HG03135 (cell line): ENCODE results near the gene LMNTD1.
"Not testable (repeated sequence)": the region's sequence is repeated elsewhere in the genome, so short reads cannot be mapped to it uniquely, and the experiment has no call there.

Experiments used
- ATAC-seq: cut with Tn5 transposase; IDR thresholded peaks from one replicate; pipeline ENCODE4 v1.9.1; 2021; ENCODE audit warnings: mild to moderate bottlenecking, moderate library complexity; ENCODE audit not compliant: unreplicated experiment

LMNTD1 gene

DNA sequence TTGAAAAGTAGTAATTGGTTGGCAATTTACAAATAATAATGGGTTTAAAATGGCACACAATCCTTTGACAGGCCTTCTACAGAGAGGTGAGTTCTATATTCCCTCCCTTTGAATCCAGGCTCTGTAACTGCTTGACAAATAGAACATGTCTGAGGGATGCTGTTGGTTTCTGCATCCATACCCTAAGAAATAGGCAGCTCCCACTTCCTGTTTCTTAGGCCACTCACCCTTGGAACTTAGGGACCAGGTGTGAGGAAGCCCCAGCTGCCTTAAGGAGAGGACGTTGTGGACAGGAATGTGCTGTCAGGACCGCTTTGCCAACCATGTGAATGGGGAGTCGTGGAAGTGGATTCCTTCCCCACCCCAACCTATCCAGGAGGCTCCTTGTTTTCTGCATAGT lies 59.4 kb downstream of the LMNTD1 start:
- no peak for ATAC-seq

DNA sequence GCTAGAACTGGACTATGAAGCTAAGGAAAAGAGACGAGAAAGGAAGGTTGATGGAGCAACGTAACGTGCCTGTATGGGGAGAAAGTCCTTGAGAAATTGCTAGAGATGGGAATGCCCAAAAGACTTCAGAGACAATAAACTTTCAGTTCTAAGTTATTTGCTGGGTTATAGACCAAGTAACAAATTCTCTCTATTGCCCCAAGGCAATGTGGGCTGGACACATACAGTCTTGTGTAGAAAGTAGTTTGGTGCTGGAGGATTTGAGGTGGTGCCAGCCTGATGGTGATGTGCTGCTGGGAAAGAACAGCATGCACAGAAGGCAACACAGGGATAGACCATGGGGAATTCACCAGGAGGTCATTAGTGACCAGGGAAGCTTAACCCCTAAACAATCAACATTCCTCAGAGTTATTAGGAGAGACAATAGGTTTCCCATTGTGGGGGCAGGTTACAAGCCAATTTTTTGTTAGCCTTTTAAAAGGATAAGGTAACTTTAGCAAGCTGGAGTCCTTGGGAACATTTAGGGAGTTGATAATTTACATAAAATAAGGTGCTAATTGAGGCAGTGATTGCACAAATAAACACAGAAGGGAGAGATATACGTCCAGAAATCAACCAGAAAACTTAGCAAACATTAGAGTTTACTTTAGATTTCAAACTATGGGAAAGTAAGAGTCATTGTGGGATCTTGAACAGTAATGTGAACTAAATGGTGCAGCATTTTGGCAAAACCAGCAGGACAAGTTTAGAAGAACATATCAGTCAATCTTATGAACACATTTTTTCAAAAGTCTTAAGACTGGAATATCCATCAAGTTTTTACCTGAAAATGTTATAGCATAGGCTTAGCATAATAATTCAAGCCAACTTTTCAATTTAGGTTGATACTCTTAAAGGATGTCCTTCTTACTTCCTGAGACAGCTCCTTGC lies 61.4 kb downstream of the LMNTD1 start:
- no peak for ATAC-seq

DNA sequence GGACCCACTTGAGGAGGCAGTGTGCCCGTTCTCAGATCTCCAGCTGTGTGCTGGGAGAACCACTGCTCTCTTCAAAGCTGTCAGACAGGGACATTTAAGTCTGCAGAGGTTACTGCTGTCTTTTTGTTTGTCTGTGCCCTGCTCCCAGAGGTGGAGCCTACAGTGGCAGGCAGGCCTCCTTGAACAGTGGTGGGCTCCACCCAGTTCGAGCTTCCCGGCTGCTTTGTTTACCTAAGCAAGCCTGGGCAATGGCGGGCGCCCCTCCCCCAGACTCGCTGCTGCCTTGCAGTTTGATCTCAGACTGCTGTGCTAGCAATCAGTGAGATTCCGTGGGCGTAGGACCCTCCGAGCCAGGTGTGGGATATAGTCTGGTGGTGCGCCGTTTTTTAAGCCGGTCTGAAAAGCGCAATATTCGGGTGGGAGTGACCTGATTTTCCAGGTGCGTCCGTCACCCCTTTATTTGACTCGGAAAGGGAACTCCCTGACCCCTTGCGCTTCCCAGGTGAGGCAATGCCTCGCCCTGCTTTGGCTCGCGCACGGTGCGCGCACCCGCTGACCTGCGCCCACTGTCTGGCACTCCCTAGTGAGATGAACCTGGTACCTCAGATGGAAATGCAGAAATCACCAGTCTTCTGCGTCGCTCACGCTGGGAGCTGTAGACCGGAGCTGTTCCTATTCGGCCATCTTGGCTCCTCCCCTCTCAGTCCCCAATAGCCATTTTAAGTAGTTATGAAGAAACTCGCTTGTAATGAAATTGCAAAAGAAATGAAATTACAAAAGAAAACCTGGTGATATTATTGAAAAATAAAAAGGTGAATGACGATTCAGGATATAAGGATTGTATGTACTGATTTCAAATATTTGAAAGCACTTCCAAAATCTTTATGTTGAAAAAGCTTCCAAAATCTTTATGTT lies 63.9 kb downstream of the LMNTD1 start:
- not testable (repeated sequence) for ATAC-seq

DNA sequence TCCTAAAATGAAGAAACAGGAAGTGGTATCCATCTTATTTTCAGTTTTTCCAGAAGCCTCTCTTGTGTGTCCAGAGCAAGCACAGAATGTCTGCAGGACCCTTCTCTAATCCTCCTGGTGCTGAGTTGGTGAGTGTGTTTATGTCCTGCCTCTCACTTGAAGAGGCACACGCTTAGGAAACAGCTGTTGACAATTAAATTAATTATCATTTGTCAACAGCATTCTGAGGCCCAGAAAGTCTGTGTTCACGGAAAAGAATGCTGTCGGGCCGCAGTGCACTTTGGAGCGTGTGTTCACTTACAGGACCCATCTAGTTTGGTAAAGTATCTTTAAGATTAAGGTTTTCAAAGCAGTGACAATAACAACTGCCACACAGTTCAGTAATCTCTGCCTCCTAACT lies 70.5 kb downstream of the LMNTD1 start:
- no peak for ATAC-seq

DNA sequence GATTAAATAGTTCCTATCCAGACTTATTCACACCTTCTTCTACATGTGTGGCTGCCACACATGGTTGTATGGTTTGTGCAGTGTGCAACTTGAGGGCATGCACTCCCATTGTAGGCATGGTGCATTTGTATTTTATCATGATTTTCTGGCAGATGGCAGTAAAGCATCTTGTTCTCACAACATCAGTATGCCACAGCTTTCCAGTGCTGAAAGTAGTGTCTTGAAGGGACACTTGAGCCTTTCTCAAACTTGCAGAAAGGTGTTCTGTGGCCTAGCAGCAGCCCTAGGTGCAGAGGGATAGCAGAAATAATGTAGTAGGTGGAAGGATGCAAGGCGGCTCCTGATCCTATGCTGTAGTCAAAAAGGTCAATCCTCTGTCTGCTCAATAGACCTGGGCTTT lies 72.9 kb downstream of the LMNTD1 start:
- ATAC-seq = no peak

DNA sequence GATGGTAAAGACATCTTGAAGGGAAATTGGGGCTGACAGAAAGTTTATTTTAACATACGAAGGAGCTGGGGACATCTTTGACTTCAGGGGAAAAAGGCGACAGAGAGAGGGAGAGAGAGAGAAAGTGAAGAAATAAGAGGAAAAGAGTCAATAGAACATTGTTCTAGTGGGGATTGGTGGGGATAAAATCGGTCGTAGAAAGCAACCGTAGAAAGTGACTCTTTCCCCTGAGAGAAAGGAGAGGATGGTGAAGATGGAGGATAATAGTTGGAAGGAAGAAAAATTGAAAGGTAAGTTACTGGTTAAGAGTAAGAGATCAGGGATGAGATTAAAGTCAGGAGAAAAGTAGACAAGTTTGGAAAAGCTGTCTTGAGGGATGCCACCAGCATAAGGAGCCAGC lies 75.9 kb downstream of the LMNTD1 start:
- ATAC-seq = no peak

DNA sequence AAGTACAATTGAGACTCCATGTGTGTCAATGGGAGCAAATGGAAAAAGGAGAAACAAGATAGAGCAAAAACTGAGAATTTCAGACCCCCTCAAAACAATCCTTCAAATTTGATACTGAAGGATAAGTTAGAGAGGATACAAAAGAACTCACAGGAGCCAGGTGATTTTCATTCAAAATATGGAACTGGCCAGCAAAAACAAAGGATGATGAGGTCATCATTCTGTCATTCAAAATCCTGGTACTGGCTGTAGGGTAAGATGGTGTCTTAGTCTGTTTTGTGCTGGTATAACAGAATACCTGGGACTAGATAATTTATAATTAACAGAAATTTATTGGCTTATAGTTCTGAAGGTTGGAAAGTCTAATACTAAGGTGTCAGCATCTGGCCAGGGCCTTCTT lies 80.6 kb downstream of the LMNTD1 start:
- no peak for ATAC-seq

DNA sequence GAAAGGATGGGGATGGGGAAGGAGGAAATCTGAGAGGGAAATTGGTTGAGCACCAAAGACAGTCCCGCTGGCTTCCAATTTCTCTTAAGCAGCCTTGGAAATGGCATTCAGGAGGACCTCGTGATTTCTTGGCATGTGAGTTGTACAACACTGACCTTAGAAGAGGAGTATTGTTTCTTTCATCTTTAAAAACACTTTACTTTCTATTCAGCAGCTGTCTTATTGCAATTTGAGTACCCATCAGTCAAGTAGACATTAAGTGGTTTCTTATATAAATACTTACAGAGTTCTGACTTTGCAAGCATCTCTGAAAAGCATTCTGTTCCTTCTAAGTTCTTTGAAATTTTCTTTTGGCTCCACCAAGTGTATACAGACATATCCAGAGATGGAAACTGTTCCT lies 83.2 kb downstream of the LMNTD1 start:
- no peak for ATAC-seq

DNA sequence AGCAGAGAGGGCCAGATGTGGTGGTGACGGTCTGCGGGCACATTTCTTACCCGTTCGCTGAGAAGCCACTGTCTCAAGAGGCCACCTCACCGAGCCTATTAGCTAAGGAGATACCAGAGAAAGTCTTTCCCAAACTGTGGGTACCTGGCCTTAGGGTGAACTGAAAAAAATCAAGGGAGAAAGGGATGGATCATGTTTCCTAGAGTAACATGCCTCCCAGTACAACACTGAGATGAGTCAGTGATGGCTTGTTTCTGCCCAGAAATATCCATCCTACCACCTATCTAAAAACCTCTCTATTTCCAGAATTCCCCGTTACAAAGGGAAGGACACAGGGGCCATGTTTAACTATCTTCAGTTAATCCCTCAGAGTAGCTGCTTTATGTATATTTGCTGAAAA lies 83.7 kb downstream of the LMNTD1 start:
- no peak for ATAC-seq

DNA sequence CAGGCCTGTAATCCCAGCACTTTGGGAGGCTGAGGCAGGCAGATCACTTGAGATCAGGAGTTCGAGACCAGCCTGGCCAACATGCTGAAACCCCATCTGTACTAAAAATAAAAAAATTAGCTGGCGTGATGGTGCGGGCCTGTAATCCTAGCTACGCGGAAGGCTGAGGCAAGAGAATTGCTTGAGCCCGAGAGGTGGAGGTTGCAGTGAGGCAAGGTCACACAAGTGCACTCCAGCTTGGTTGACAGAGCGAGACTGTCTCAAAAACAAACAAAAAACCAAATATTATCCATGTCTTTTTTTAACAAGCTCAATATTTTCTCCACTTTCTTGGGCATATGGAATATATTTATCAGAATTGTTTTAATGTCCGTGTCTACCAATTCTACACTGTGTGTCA lies 89.6 kb downstream of the LMNTD1 start:
- ATAC-seq = no peak

DNA sequence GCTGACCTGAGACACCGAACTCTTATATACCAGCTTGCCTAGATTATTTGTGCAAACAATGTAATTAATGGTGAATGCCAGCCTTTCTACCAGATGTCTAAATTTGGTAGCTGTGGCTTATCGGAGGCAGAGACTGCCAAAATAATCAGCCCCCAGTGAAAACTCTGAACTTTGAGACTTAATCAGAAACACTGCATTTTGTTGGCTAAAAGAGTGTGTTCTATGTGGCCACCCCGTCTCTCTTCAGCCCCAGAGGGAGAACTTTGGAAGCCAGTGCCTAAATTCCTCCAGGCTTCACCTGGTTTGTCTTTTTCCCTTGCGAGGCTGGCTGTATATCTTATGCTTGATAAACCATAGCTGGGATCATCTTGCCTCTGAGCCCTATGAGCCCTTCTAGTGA lies 90.1 kb downstream of the LMNTD1 start:
- ATAC-seq = no peak

DNA sequence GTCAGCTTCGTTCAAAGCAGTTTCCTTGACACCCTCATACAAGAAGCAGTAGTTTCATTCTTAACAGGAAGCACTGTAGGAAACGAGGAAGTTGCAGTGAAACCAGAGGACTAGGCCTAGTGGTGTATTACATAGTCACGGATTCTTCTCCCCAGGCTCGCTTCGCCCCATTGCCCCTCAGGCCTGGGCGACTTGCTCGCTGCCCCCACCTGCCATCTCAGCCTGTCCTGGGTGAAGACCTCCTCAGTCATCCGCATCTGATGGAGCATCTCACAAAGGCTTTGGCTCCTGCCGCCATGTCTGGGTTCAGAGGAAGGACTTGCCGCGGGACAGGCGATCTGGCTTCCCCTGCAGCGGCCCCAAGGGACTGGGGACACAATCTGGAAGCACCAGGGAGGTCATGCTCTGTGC lies 93.5 kb downstream of the LMNTD1 start:
- ATAC-seq = peak; percentile 92

DNA sequence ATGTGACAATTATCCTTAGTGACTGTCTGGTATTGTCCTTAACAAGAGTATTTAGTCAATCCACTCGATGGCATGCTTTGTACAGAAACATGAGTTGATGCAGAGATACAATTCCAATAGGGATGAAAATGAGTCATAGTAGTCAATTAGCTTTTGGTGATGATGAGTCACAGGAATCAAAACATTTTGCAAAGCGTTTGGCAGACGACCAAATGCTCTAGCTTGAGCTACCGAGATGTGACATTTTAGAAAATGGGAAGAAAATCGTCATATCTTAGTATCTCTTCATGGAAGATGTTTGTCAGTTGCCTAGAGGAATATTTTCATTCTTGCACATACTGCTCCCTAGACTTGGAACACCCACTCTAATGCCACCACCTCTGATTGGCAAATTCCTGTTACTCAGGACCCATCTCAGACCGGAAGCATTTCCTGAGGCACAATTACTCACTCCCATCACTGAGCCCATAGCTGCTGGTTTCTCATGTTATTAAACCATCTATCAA lies 95.0 kb downstream of the LMNTD1 start:
- no peak for ATAC-seq

DNA sequence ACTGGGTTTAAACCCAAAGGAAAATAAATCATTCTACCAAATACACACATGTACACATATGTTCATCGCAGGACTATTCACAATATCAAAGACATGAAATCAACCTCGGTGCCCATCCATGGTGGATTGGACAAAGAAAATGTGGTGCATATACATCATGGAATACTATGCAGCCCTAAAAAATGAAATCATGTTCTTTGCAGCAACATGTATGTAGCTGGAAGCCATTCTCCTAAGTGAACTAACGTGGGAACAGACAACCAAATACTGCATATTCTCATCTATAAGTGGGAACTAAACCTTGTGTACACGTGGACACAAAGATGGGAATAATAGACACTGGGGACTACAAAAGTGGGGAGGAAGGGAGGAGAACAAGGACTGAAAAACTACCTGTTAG lies 96.6 kb downstream of the LMNTD1 start:
- no peak for ATAC-seq

DNA sequence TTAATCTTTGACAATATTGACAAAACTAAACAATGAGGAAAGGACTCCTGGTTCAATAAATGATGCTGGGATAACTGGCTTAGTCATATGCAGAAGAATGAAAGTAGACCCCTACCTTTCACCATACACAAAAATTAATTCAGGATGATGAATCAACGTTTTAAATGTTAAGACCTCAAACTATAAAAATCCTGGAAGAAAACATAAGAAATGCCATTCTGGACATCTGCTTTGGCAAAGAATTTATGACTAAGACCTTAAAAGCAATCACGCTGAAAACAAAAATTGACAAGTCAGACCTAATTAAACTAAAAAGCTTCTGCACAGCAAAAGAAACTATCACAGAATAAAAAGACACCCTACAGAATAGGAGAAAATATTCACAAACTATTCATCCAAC lies 97.4 kb downstream of the LMNTD1 start:
- ATAC-seq = no peak

DNA sequence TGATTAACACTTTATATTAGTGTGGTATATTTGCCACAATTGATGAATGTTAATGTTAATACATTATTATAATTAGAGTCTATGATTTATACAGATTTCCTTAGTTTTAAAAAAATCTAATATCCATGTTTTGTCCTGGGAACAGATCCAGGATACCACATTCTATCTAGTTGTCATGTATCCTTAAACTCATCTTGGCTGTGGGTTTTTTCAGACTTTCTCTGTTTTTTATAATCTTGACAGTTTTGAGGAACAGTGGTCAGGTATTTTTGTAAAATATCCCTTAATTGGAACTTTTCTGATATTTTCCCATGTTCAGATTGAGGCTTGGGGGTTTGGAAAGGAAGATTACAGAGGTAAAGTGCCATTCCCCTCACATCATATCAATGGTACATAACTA lies 104.1 kb downstream of the LMNTD1 start:
- ATAC-seq = no peak

DNA sequence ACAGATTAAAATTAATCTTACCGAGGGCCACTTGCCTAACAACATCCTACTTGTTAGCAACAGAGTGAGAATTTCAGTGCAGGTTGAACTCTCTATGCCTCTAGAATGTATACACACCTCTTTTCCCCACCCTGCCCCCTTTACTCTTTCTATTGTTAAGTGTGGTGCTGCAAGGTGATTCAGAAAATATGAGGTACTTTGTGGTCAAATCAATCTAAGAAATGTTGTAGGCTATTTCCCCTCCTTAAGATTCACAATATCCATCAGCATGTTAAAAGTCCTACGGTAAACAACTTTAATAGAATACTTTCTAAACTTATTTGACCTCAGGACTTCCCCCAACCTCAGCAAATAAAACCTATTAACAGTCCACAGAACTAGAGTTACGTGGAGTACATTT lies 106.0 kb downstream of the LMNTD1 start:
- no peak for ATAC-seq

DNA sequence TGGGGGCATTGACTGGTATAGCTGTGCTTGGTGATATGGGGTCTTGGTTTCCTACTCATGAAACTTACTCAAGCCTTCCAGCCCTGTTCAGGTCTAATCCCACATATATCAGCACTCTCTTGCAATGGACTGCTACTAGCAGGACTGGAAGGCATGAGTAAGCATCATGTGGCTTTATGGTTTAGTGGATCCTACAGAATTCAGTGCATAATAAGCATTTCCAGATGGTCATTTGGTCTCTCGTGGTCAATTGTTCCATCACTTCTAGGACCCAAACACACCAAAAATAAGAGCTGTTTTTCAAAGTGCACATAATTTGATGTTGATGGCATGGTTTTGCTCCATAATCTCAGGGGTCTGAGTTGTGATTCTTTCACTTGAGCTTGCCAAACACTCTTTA lies 114.4 kb downstream of the LMNTD1 start:
- no peak for ATAC-seq

DNA sequence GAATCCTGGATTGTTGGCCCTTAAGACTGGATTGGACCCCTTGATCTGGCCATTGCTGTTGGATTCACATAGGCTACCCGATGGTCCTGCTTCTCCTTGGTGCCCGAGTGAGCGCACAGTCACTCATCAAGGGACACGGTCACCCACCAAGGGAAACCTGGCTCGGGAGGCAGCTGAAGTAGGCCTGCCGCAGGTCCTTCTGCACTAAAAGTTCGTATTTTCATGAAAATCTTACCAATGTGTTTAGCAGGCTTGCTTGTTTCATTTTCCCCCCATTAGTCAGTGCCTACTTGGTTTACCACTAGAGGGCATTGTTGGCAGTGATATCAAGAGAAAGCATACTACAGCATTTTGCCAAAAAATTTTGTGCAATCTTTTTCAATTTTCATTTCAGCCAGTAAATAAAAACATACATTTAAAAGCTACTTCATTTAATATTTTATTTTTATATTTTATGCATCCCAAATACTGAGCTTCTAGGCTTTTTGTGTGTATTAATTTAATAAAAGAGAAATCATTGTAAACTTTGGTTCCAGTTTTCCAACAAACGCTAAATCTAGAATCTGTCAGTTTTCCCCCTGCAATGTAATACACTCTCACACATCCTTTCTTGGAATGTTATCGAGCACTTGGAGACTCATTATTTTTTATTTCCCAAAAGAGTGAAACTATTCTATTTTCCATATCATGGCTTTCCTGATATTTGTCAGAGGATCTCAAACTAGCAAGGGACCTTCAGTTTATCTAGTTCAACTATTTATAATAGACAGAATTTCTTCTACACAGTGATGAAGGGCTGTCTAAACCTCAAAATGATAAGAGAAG lies 116.7 kb downstream of the LMNTD1 start:
- ATAC-seq = no peak

DNA sequence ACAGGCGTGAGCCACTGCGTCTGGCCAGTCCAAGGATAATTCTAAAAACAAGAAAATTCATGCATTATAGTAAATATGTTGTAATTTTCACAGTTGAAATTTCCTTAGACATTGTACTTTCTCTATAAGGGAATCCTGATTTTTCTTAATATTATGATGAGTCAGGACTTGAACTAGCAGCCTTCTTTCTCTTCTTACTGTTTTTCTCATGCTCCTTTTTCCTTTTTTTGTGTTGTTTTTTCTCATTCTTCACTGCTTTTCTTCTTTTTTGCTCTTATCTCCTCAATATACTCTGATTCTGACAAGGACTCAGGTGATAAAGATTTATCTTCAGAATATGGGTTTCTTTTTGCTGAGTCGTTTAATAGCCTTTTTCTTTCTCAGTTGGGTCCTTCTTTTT lies 117.7 kb downstream of the LMNTD1 start:
- ATAC-seq = no peak

DNA sequence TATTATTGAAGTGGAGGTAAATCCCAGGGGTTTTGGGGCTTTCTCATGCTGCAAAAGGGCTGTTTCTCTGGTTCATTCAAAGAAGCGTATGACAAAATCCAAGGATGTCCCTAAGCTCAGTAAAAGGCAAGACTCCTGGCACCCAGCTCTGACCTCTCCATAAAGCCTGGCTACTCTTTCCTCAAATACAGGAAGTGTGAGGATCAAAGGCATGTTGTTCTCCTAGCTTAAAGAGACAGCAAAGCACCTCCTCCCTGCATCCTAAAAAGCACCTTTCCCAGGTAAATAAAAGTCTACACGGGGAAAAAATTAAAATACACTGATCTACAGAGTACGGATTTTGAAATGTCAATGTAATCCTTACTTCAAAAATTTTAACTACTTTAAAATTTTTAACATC lies 118.6 kb downstream of the LMNTD1 start:
- ATAC-seq = no peak
